ENCODE data around the gene ADISSP.

Gene ADISSP

GRCh38 chr20:3711484-3711941 is 56.0 kb downstream of the ADISSP start:
- DNase-seq = no peak

- peak; percentile 41 to 52 for DNase-seq
Observed at GRCh38 chr20:3710703-3711483, 56.7 kb downstream of the ADISSP start.

GRCh38 chr20:3710011-3710466 is 57.5 kb downstream of the ADISSP start:
- no peak for DNase-seq

GRCh38 chr20:3707508-3707899 is 60.0 kb downstream of the ADISSP start:
- no peak for DNase-seq

GRCh38 chr20:3706774-3707507 is 60.6 kb downstream of the ADISSP start:
- no peak for DNase-seq

GRCh38 chr20:3705970-3706739 is 61.4 kb downstream of the ADISSP start:
- no peak for DNase-seq

GRCh38 chr20:3705491-3705969 is 62.0 kb downstream of the ADISSP start:
- DNase-seq = no peak

- no peak for DNase-seq
Observed at GRCh38 chr20:3704087-3704486, 63.5 kb downstream of the ADISSP start.

Data from bone marrow (tissue), 2 donors.